Activated naive CD8-positive, alpha-beta T cell treated with anti-CD3 and anti-CD28 coated beads, Interleukin-2, amount 10 ng/mL, durations not matched to agents 7 days and 5 days (primary cell): ENCODE data around the gene HMGXB3. TPM values are rescaled to one million over a fixed set of nuclear protein-coding genes. Genes with fewer than 3 reads are reported as not detected.

ENCODE experiments used
- ATAC-seq: fragments of 150-1000 bp; cut with Tn5 transposase; one replicate; pipeline ENCODE4 v1.10.0; 2021; ENCODE audit warnings: low read depth, moderate library complexity
- POLR2A ChIA-PET: fragments of 350-600 bp; sonication (Branson Sonifier 250); formaldehyde crosslinking; loops from one replicate; lab custom pipeline; 2021; ENCODE audit warnings: antibody characterized with exemption; lab: Charles Lee
- DNase-seq: peaks from one replicate; pipeline ENCODE4 v3.0.0; 2021
- H3K27ac Mint-ChIP-seq: one replicate; pipeline ENCODE4 v1.8.0; 2022; ENCODE audit warnings: mild to moderate bottlenecking, mixed read lengths
- H3K27me3 Mint-ChIP-seq: one replicate; pipeline ENCODE4 v1.8.0; 2022; ENCODE audit warnings: mild to moderate bottlenecking, moderate library complexity, mixed read lengths
- H3K36me3 Mint-ChIP-seq: one replicate; pipeline ENCODE4 v1.8.0; 2021; ENCODE audit warnings: mild to moderate bottlenecking, mixed read lengths
- H3K4me1 Mint-ChIP-seq: one replicate; pipeline ENCODE4 v1.8.0; 2021; ENCODE audit warnings: mixed read lengths
- H3K4me3 Mint-ChIP-seq: one replicate; pipeline ENCODE4 v1.8.0; 2022; ENCODE audit warnings: mild to moderate bottlenecking, moderate library complexity, mixed read lengths
- H3K9me3 Mint-ChIP-seq: one replicate; pipeline ENCODE4 v1.8.0; 2021; ENCODE audit warnings: mixed read lengths
- total RNA-seq, 2 experiments: library from RNA; stranded (reverse); gene quantifications; one replicate each; pipeline ENCODE4 v1.2.3, GENCODE V29; 2021

Gene HMGXB3
- total RNA-seq, 2 experiments from 2014 or later = 36.3 to 41.3 TPM

DNA sequence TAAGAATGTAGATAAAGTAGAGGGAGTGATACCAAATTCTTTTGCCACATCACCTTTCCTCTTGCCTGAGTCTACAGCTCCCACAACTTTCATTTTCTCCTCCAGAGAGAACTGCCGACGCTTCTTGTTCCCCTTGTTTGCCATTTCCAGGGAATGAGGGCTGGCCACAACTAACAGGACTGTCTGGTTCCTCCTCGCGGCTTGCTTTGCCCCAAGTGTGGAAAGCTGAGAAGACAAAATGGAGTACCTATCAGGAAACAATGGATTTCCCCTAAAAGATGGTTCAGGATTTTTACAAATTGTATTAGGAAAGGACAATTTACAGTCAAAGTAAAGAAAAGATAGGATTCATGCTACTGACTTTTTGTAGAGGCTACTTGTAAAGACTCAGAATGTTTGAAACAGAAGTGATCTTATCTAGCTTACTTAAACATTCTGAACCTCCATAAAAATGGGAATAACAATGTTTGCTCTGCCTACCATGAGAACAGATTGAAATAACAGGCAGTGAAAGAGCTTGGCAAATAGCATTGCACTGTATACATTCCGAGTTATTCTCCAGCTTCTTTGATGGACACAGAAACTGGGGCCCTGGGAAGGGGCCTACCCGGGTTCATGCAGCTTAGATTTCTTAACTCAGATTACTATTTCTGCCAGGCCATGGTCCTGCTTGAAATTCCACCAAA lies 4.2 kb upstream of the HMGXB3 start:
- no peak overlapping the region for H3K27ac Mint-ChIP-seq
- no peaks in the 10 kb centered on the region for H3K36me3 Mint-ChIP-seq
- H3K27me3 Mint-ChIP-seq = no peaks in the 10 kb centered on the region
- H3K4me3 Mint-ChIP-seq = no peak overlapping the region
- DNase-seq (no peak), ATAC-seq (no peak)
- no peaks in the 10 kb centered on the region for H3K9me3 Mint-ChIP-seq
- H3K4me1 Mint-ChIP-seq = peaks cover 12% of the 10 kb centered on the region
- POLR2A ChIA-PET = no interaction called here

- H3K27me3 Mint-ChIP-seq = no peaks in the 10 kb centered on the region
- POLR2A ChIA-PET = no interaction called here
- H3K9me3 Mint-ChIP-seq = no peaks in the 10 kb centered on the region
- ATAC-seq = no peak
- H3K4me3 Mint-ChIP-seq = no peak overlapping the region
- H3K4me1 Mint-ChIP-seq = peaks cover 24% of the 10 kb centered on the region
- no peak for DNase-seq
- H3K27ac Mint-ChIP-seq = no peak overlapping the region
- H3K36me3 Mint-ChIP-seq = no peaks in the 10 kb centered on the region
Measured at GRCh38 chr5:149998281-149998680, 2.3 kb upstream of the HMGXB3 start.

DNA sequence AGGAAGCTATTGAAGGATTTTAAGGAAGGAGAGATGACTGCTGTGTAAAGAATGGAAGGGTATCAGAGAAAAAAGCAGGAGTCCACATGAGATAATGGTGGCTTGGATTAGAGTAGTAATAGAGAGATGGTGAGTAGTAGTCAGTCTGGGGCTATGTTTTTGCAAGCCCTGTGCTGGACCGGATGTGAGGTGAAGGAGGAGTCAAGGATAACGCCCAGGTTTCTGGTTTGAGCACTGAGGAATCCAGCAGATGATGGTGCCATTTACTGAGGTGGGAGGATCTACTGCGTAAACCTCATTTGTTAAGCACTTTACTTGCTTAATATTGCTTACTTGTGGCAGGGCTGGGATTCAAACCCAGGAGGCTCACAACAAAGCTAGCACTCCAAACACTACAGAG lies 1.2 kb upstream of the HMGXB3 start:
- no peaks in the 10 kb centered on the region for H3K27me3 Mint-ChIP-seq
- H3K4me3 Mint-ChIP-seq = peak overlapping the region; percentile 95
- H3K9me3 Mint-ChIP-seq = no peaks in the 10 kb centered on the region
- no peak for ATAC-seq
- POLR2A ChIA-PET = interaction anchor here (1.6 to 2.2 kb wide), 2 partner anchors 269 to 449 kb away, joined by 4 to 8 read pairs; partner anchors contain the start of genes CSNK1A1 and PPARGC1B
- peaks cover 27% of the 10 kb centered on the region for H3K4me1 Mint-ChIP-seq
- no peak for DNase-seq
- H3K36me3 Mint-ChIP-seq = peaks cover 4% of the 10 kb centered on the region
- peak overlapping the region; percentile 94 for H3K27ac Mint-ChIP-seq

GRCh38 chr5:149999866-150000255 lies 678 bp upstream of the HMGXB3 start:
- DNase-seq (no peak), ATAC-seq (no peak)
- Mint-ChIP-seq H3K36me3 (peaks cover 7% of the 10 kb centered on the region), H3K27ac (peak overlapping the region; percentile 94), H3K9me3 (no peaks in the 10 kb centered on the region), H3K4me1 (peaks cover 31% of the 10 kb centered on the region), H3K4me3 (peak overlapping the region; percentile 95), H3K27me3 (no peaks in the 10 kb centered on the region)
- POLR2A ChIA-PET = interaction anchor here (1.0 to 2.2 kb wide), 6 partner anchors 37 to 450 kb away, joined by 3 to 8 read pairs (median 4); partner anchors contain the start of genes CSNK1A1 and PPARGC1B

DNA sequence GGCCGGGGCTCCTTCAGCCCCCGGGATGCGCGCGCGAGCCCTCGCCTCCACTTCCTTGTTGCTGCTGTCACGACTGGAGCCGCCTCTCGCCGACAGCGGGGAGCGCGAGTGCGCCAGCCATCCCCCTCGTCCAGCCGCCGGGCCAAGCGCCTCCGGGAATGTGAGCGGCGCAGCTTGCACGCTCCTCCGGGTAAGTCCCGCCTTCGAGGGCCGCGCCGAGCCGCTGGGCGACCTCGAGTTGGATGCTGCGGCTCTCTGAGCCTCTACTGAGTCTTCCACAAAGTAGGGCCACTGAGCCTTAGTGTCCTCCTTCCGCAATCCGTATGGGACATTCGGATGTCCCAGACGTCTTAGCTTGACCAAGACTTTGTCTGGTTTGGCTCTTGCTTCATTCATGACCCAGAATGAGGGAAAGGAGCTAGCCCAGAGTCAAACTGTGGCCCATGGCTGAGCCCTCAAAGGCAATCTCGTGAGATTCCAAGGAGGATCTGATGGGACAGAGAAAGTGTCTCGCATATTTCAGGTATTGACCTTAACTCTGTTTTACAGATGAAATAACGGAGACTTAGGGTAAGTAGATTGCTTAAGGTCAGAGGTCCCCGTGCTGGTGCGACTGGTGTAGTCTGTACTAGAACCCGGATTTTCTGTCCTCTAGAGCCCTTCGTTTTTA lies 586 bp downstream of the HMGXB3 start:
- H3K9me3 Mint-ChIP-seq = no peaks in the 10 kb centered on the region
- peaks cover 12% of the 10 kb centered on the region for H3K36me3 Mint-ChIP-seq
- H3K4me3 Mint-ChIP-seq = peak overlapping the region; percentile 95
- peak overlapping the region; percentile 93 for H3K27ac Mint-ChIP-seq
- ATAC-seq (peak; percentile 13), DNase-seq (peak; percentile 66)
- peaks cover 32% of the 10 kb centered on the region for H3K4me1 Mint-ChIP-seq
- H3K27me3 Mint-ChIP-seq = no peaks in the 10 kb centered on the region
- POLR2A ChIA-PET = interaction anchor here (0.6 to 2.2 kb wide), 11 partner anchors 19 to 451 kb away, joined by 3 to 8 read pairs (median 4); partner anchors contain the start of genes CSNK1A1, PPARGC1B and SLC26A2

GRCh38 chr5:150001660-150002486 lies 1.3 kb downstream of the HMGXB3 start:
- peak; percentile 67 for ATAC-seq
- DNase-seq = peak; percentile 54
- POLR2A ChIA-PET = interaction anchor here (0.6 to 2.2 kb wide), 4 partner anchors 24 to 272 kb away, joined by 3 to 4 read pairs (median 4); partner anchors contain the start of genes PPARGC1B and SLC26A2
- H3K27me3 Mint-ChIP-seq = no peaks in the 10 kb centered on the region
- H3K4me1 Mint-ChIP-seq = peaks cover 35% of the 10 kb centered on the region
- peaks cover 17% of the 10 kb centered on the region for H3K36me3 Mint-ChIP-seq
- no peaks in the 10 kb centered on the region for H3K9me3 Mint-ChIP-seq
- H3K4me3 Mint-ChIP-seq = peak overlapping the region; percentile 95
- H3K27ac Mint-ChIP-seq = peak overlapping the region; percentile 93

GRCh38 chr5:150006318-150006717 lies 5.8 kb downstream of the HMGXB3 start:
- peaks cover 25% of the 10 kb centered on the region for H3K4me1 Mint-ChIP-seq
- ATAC-seq = no peak
- H3K27ac Mint-ChIP-seq = no peak overlapping the region
- H3K9me3 Mint-ChIP-seq = no peaks in the 10 kb centered on the region
- H3K27me3 Mint-ChIP-seq = no peaks in the 10 kb centered on the region
- no peak overlapping the region for H3K4me3 Mint-ChIP-seq
- DNase-seq = no peak
- H3K36me3 Mint-ChIP-seq = peaks cover 32% of the 10 kb centered on the region
- POLR2A ChIA-PET = interaction anchor here (1.0 kb wide), 1 partner anchor 15 kb away, joined by 3 read pairs; no protein-coding TSS in a partner anchor

GRCh38 chr5:150007050-150007449 lies 6.5 kb downstream of the HMGXB3 start:
- DNase-seq (no peak), ATAC-seq (no peak)
- Mint-ChIP-seq H3K36me3 (peaks cover 35% of the 10 kb centered on the region), H3K4me1 (peaks cover 21% of the 10 kb centered on the region), H3K4me3 (no peak overlapping the region), H3K9me3 (no peaks in the 10 kb centered on the region), H3K27ac (no peak overlapping the region), H3K27me3 (no peaks in the 10 kb centered on the region)
- POLR2A ChIA-PET = no interaction called here

DNA sequence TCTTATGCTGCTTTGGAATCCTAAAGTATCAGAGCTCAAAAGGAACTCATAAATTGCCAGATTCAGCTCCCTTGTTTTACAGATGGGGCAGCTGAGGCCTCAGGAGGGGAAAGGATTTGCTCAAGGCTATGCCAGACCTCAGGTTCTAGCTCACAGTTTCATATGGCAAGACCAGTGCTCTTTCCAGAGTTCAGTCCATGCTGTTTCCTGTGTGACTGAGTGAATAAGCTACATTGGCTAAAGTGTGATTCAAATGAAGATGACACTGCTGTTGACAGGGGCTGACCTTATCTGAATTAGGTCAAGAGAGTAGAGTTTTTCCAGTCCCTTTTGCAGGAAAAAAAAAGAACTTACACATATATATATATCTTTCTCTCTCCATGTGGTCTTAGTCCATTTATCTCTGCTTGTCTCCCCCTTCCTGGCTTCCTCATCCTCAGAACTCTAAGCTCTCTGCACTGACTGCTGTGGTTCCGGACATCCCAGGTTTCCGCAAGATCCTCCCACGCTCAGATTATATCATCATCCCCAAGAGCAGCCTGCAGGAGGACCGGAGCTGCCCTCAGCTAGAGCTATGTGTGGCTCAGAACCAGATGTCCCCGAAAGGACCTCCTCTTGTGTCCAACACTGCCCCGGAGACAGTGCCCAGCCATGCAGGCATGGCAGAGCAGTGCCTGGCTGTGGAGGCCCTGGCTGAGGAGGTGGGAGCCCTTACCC lies 9.3 kb downstream of the HMGXB3 start:
- Mint-ChIP-seq H3K9me3 (no peaks in the 10 kb centered on the region), H3K4me1 (peaks cover 5% of the 10 kb centered on the region), H3K36me3 (peaks cover 57% of the 10 kb centered on the region), H3K4me3 (no peak overlapping the region), H3K27ac (no peak overlapping the region), H3K27me3 (no peaks in the 10 kb centered on the region)
- ATAC-seq = no peak
- no peak for DNase-seq
- POLR2A ChIA-PET = no interaction called here

DNA sequence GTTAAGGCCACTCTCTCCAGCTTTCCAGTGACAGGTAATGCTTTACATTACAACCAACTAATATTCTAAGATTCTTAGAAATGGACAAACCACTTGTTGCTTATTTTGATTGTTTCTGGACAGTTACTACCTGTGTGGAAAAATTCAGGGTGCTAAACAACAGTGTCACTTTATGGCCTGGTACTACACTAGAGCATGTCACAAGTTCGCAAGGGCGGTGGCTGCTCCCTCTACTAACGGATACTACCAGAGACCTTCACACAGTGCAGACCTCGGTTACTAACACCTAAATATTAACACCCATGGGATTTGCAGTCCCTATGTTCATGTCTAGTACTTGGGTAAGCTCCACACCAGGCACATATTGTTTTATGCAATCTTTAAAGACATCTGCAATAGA lies 13.4 kb downstream of the HMGXB3 start:
- no peaks in the 10 kb centered on the region for H3K4me1 Mint-ChIP-seq
- no peaks in the 10 kb centered on the region for H3K27me3 Mint-ChIP-seq
- no peak for ATAC-seq
- peaks cover 60% of the 10 kb centered on the region for H3K36me3 Mint-ChIP-seq
- no peak overlapping the region for H3K4me3 Mint-ChIP-seq
- no peak for DNase-seq
- POLR2A ChIA-PET = no interaction called here
- H3K9me3 Mint-ChIP-seq = peaks cover 6% of the 10 kb centered on the region
- H3K27ac Mint-ChIP-seq = no peak overlapping the region

GRCh38 chr5:150014456-150014855 lies 13.9 kb downstream of the HMGXB3 start:
- Mint-ChIP-seq H3K36me3 (peaks cover 65% of the 10 kb centered on the region), H3K4me1 (no peaks in the 10 kb centered on the region), H3K27me3 (no peaks in the 10 kb centered on the region), H3K9me3 (peaks cover 6% of the 10 kb centered on the region), H3K4me3 (no peak overlapping the region), H3K27ac (no peak overlapping the region)
- POLR2A ChIA-PET = no interaction called here
- ATAC-seq = no peak
- DNase-seq = no peak

- POLR2A ChIA-PET = no interaction called here
- ATAC-seq = no peak
- Mint-ChIP-seq H3K27me3 (no peaks in the 10 kb centered on the region), H3K9me3 (peaks cover 6% of the 10 kb centered on the region), H3K4me1 (peaks cover 6% of the 10 kb centered on the region), H3K4me3 (no peak overlapping the region), H3K27ac (no peak overlapping the region), H3K36me3 (peaks cover 68% of the 10 kb centered on the region)
- DNase-seq = no peak
Measured at GRCh38 chr5:150015415-150015814, 14.9 kb downstream of the HMGXB3 start.
